IPS DF 4.7 (cell line): Measurements from ENCODE around the gene SEC31B.

Experiments
- DNase-seq: peaks from one replicate; pipeline ENCODE4 v3.0.0-alpha.2; 2013; ENCODE audit warnings: low spot score; ENCODE audit errors: extremely low read depth

SEC31B gene

GRCh38 chr10:100529475-100530298 lies 10.0 kb upstream of the SEC31B start, which contains the start of gene NDUFB8:
Gene NDUFB8, minus strand, starts transcription at chr10:100529871. Its CDS starts 20 bp downstream, at chr10:100529851.
- DNase-seq, result no peak

DNA sequence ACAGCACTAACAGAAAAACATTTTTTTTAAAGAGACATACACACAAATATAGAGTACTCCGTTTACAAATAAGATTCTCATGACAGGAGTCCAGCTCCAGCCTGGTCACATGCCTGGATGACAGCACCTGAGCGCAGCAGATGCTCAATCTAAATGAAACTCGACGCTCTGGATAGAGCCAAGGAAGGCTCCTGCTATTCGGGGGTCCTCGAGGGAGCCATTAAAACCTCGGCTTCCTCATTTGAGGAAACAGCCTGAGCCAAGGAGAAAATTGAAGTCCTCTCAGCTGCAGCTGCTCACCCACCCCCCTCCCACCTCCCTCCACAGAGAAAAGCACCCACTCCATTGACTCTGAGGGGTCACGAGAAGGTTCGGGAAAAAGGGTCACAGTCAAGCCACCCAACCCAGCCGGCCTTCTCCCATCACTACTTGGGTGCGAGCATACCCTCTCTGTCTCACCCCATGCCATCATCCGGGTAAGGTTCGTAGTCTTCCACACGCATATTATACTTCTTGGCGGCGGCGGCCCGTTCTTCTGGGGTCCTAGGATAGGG lies 9.3 kb upstream of the SEC31B start:
- no peak for DNase-seq

GRCh38 chr10:100528123-100528886 lies 8.6 kb upstream of the SEC31B start:
- DNase-seq, result no peak

DNA sequence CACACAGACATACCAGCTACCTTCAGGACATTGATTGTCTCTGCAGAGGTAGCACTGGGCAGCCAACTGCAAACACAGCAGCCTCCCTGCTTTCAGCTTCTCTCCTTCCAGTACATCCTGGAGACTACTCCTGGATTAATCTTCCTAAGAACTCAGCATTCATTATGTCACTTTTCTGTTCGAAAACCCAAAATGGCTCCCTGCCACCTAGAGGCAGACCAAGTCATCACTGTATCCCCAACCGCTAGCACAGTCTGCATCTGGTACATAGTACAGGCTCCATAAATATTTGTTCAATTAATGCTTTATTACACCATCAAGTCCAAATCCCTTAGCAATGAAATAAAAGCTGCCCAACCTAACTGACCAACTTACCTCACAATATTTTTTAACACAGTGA lies 5.0 kb upstream of the SEC31B start:
- DNase-seq, result no peak

GRCh38 chr10:100524206-100524605 lies 4.5 kb upstream of the SEC31B start:
- no peak for DNase-seq

GRCh38 chr10:100522945-100523344 lies 3.3 kb upstream of the SEC31B start:
- DNase-seq, result no peak

DNA sequence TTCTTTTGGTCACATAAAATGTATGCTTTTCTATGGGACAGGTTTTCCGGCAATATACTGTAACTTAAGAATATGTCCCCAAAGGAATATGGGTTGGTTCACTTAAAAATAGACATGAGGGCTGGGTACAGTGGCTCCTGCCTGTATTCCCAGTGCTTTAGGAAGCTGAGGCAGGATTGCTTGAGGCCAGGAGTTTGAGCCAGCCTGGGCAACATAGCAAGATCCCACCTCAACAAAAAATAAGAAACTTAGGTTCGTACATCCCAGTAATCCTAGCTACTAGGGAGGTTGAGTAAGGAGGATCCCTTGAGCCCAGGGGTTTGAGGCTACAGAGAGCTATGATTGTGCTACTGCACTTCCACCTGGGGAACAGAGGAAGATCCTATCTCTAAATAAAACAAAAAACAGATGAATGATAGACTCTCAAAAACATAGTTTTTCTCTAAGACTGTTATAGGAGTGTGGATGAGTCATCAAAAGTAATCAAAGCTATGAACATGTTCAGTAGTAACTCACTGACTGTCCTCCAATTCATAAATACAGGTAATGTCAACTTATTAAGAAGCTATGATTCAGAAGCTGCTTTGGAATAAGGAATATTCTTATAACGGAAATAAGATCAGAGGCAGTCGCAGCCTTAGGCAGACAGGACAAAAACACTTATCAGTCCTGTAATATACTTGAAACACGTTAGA lies 2.6 kb upstream of the SEC31B start:
- DNase-seq, result no peak

DNA sequence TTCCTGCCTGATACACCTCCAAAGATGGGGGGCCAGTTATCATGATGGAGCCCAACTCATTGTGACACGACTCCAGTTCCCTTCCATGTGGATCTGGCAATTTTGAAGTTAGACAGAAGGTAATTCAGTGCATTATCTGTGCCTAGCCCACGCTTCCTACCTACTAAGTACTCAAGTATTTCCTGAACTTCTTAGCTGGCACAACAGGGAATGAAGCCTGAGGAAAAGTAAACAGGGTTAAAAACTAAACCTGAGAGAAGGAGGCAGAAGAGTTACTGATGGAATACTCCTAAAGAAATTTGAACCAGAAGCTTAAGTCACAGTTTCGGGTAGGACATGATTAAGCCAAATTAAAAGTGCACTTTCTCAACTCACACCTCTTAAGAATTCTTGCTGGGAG lies 1.1 kb upstream of the SEC31B start:
- no peak for DNase-seq

GRCh38 chr10:100518761-100519241 lies 860 bp downstream of the SEC31B start:
- DNase-seq, result no peak

- DNase-seq, result no peak
Observed at GRCh38 chr10:100516847-100517246, 2.8 kb downstream of the SEC31B start.

DNA sequence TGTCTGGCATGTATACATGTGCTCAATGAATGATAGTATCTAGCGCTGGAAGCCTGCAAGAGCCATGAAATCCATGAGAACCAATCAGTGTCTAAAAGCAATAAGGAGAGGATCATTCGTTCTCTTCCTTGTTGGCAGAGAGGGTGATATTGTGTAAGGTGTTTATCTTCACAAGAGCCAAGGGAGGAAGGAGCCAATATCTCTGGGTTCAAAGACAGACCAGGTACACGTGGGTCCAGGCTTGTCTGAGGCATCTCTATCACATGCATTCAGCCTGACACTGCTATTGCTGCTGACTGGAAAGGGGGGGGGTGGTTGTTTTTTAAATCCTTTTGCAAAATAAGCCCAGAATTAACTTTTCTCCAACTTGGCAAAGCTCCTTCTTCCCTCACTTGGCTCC lies 4.0 kb downstream of the SEC31B start:
- no peak for DNase-seq

- no peak for DNase-seq
Observed at GRCh38 chr10:100510533-100511308, 8.9 kb downstream of the SEC31B start.

GRCh38 chr10:100509241-100509840 lies 10.3 kb downstream of the SEC31B start:
- no peak for DNase-seq

DNA sequence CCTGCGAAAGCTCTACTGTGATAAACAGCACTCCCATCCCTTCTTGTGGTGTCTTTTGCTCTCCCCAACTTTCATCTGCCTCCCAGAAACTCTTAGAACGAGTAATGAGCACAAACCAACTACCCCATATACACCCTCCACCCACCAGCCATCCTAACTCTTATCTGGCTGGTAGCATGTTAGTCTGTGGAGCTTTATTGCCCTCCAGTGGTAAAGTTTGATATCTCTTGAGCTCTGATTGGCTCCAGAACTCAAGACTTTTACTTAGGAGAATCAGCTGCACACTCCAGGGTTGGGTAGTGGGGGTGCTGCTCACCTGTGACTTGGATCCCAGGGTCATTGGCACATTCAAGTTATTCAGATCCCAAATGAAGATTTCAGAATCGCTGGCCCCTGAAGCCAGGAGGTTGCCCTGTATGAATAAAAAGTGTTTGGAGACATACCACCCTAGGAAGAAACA lies 10.9 kb downstream of the SEC31B start:
- DNase-seq, result peak; percentile 51

GRCh38 chr10:100508266-100508665 lies 11.4 kb downstream of the SEC31B start:
- no peak for DNase-seq

DNA sequence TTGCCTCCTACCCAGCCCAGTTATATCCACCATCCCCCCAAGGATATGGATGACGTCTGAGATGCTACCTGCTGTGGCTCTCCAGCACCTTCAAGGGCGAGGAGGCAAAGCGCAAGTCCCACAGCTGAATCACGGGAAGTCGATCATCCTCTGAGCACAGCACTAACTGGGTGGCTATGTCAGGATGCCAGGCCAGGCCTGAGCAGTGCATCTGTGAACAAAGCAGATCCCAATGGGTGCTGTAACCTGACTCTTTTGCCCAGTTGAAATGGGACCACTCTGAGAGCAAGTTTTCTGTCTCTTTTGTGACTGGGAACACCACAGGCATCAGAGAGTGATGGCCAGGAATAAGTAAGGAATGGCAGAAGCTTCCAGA lies 12.3 kb downstream of the SEC31B start:
- DNase-seq, result no peak

- DNase-seq, result no peak
Observed at GRCh38 chr10:100506596-100507356, 12.9 kb downstream of the SEC31B start.

DNA sequence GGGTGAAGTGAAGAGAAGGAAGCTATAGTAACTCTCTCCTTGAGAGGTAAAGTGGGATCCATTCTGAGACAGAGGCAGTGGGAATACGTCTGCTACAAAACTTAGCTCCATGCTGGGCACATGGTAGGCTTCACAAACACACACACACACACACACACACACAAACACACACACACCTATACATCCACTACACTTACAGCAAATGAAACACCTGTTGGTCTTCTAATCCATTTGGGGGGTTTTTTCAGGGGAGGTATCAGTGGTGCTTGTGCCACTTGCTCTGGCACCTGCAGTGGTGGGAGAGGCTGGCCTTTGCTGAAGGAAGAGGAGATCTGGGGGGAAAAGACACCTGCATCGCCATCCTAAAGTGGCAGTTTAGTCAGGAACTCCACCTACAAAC lies 14.5 kb downstream of the SEC31B start:
- no peak for DNase-seq

DNA sequence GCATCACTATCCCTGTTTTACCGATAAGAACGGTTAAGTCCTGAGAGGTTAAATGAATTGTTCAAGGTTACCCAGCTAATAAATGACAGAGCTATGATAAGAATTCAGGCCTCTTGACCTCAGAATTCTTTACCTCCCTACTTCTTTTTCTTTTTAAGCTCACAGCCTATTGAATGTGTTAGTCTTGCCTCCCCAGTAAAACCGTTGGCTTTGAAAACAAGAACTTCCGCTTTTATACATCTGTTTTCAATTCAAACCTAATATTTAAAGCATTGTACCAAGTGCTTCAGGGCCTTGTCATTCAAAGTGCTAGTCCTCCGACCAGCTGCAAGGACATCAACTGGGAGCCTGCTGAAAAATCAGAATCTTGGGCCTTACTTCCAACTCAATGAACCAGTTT lies 15.6 kb downstream of the SEC31B start:
- DNase-seq, result no peak
